Large intestine (tissue), 3 donors: ENCODE data around the gene SLC17A9. TPM values are rescaled to one million over a fixed set of nuclear protein-coding genes. Genes with fewer than 3 reads are reported as not detected.

ENCODE experiments used
- DNase-seq, 2 donors: peaks; one replicate each; pipeline versions ENCODE4 v3.0.0 to v3.0.0-alpha.2; 2013
- H3K27ac ChIP-seq: one replicate; pipeline ENCODE4 v1.5.1; 2013; ENCODE audit warnings: low read length
- H3K27me3 ChIP-seq: 2 replicates; pipeline ENCODE4 v1.6.1; 2013; ENCODE audit warnings: low read length; ENCODE audit not compliant: control insufficient read depth, insufficient read depth
- H3K36me3 ChIP-seq: 2 replicates; pipeline ENCODE4 v1.6.1; 2013; ENCODE audit warnings: low read length; ENCODE audit not compliant: control insufficient read depth, insufficient read depth
- H3K4me1 ChIP-seq: one replicate; pipeline ENCODE4 v1.6.1; 2013; ENCODE audit warnings: low read length; ENCODE audit not compliant: control insufficient read depth, insufficient read depth
- H3K4me3 ChIP-seq: one replicate; pipeline ENCODE4 v1.5.1; 2013; ENCODE audit warnings: low read length
- H3K9me3 ChIP-seq: one replicate; pipeline ENCODE4 v1.6.1; 2013; ENCODE audit warnings: mild to moderate bottlenecking, low read depth, low read length, moderate library complexity; ENCODE audit not compliant: control insufficient read depth
- WGBS: methylation state at CpG from one replicate; pipeline ENCODE4 v1.1.5; 2013; ENCODE audit warnings: low lambda C conversion rate; ENCODE audit not compliant: insufficient coverage; 5-methylcytosine and 5-hydroxymethylcytosine counted together
- polyA plus RNA-seq: library from polyadenylated mRNA; unstranded; fragments of 120-200 nt; gene quantifications from one replicate; pipeline ENCODE4 v1.2.1, GENCODE V29; 2013

Gene SLC17A9
- polyA plus RNA-seq, 1 donor, result 8.1 TPM

DNA sequence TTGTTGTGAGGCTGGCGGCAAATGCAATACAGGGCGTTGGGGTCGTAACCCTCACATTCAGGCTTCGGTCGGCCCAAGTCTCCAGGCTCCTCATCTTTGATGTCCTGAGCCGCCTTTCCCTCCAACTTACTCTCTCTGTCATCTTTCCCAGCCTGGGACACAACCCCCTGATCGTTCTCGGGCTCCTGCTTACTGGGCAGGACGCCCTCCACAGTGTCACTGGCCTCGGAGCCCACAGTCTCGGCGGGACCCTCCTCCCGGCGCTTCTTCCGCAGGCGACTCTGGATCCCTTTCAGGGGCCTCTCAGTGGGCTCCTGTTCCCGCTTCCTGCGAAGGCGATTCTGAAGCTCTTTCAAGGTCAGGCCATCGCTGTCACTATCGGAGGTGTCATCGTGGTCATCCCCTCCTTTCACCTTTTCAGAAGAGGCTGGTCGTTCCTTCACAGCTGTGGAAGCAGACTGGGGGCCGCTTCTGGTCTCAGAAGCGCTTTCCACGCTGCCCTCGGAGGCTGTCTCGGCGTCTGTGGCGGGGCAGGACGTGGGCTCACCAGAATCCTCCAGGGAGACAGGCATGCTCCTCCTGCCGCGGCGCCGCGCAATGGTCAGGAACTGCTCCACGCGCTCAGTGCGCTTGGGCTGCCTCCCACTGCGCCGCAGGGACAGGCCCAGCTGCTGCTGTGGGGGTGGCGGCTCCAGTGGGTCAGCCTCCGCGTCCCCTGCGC lies 41.6 kb upstream of the SLC17A9 start:
- DNase-seq, result no peak
- H3K27me3 ChIP-seq, result no peaks in the 10 kb centered on the region
- H3K27ac ChIP-seq, result no peak overlapping the region
- peaks cover 72% of the 10 kb centered on the region for H3K36me3 ChIP-seq
- H3K4me1 ChIP-seq, result peaks cover 7% of the 10 kb centered on the region
- H3K9me3 ChIP-seq, result peaks cover 5% of the 10 kb centered on the region
- WGBS, result 80% methylated on average over 2 of the region's 45 CpGs
- H3K4me3 ChIP-seq, result no peak overlapping the region

DNA sequence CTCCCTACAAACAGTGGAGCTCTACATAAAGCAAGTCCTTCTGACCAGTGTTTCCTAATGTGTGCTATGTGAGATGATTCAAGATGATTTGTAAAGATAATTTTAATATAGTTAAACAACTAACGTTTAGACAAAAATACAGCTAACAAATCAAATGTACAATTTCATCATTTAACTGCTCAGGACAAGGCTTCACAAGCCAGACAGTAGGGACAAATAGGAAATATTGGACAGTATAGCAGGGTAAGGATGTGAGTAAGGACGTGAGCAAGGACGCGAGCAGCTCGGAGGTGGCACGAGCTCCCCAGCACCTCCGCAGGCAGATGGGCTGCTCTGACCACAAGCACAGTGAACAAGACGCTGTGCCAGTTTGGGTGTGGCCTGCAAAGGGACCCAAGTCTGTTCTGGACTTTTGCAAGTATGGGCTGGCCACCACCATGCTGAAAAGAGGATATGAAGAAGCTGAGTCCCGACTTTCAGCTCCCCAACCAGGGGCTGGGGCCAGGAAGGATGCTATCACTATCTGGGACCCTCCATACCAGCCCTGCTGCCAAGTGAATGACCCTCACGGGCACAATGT lies 40.7 kb upstream of the SLC17A9 start:
- no peak overlapping the region for H3K4me3 ChIP-seq
- WGBS, result 67% methylated on average over 1 of the region's 10 CpGs
- peaks cover 5% of the 10 kb centered on the region for H3K9me3 ChIP-seq
- peaks cover 63% of the 10 kb centered on the region for H3K36me3 ChIP-seq
- peaks cover 7% of the 10 kb centered on the region for H3K4me1 ChIP-seq
- DNase-seq, result no peak
- no peaks in the 10 kb centered on the region for H3K27me3 ChIP-seq
- H3K27ac ChIP-seq, result no peak overlapping the region

DNA sequence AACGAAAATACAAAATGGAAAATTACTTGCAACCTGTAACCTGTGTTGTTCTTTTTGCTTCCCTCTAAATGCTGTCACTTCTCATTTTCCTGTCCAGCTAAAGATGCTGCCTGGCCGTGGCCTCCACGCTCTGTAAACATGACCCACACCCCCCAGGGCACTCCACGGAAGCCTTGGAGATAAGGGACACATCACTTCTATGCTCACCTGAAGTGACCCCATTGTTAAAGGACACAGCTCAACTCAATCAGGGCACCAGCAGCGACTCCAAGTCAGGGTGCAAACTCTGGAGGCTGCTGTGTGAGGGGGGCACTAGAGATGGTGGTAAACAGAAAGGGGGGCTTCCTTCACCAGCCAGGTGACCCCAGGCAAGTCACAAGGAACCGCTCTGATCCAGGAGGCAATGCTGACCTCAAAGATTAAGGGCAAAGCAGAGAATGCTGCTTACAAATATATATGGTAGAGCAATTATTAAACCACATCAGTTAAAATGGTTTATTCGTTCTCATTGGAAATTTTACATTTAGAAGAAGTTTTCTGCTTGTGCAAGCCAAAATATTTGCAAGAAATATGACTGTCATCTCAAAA lies 39.4 kb upstream of the SLC17A9 start:
- Histone ChIP-seq H3K9me3 (peaks cover 5% of the 10 kb centered on the region), H3K27ac (no peak overlapping the region), H3K4me3 (no peak overlapping the region), H3K4me1 (peaks cover 7% of the 10 kb centered on the region), H3K27me3 (no peaks in the 10 kb centered on the region), H3K36me3 (peaks cover 50% of the 10 kb centered on the region)
- WGBS, result 60% methylated on average over 1 of the region's 7 CpGs
- no peak for DNase-seq

DNA sequence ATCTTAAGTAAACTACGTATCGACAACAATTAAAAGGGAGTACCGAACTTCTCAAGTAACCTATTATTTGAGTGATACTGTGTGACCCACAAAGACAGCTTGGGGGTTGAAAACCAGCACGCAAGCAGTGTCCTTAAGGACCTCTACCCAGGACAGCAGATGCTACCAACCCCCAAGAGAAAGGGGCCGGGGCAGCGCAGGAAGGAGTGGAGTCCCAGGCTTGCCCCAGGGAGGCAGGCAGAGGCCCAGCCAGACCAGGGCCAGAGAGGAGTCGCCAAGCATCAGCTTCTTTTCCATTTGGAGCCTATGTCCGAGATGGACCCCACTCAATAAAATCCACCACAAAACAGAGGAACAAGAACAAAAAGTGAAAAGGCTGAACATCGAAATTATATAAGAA lies 38.1 kb upstream of the SLC17A9 start:
- H3K27me3 ChIP-seq, result no peaks in the 10 kb centered on the region
- H3K4me3 ChIP-seq, result no peak overlapping the region
- peaks cover 5% of the 10 kb centered on the region for H3K9me3 ChIP-seq
- no peak overlapping the region for H3K27ac ChIP-seq
- DNase-seq, result no peak
- 80% methylated on average over 1 of the region's 9 CpGs for WGBS
- H3K36me3 ChIP-seq, result peaks cover 37% of the 10 kb centered on the region
- H3K4me1 ChIP-seq, result peaks cover 7% of the 10 kb centered on the region

DNA sequence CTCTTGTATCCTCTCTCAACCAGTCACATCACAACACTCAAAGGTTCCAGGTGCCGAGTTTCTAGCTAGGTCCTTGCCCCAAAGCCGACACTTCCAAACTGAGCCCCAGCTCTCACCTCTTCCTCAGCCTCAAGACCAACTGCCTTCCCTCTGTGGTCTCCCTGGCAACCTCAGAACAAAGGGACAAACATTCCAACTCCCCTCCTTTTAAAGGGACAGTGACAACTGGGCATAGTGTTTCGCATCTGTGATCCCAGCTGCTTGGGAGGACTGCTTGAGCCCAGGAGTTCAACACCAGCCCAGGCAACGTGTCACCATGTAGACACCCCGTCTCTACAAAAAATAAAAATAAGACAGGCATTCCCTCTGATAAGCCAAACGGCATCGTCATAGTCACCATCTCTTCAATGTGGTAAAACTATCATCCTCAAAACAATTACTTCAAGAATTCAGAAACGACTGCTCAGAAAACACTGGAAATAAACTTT lies 37.5 kb upstream of the SLC17A9 start:
- WGBS, result 40% methylated on average over 2 of the region's 8 CpGs
- no peak overlapping the region for H3K4me3 ChIP-seq
- peak in 1 of 2 donors; percentile 42 for DNase-seq
- peaks cover 31% of the 10 kb centered on the region for H3K36me3 ChIP-seq
- H3K9me3 ChIP-seq, result peaks cover 5% of the 10 kb centered on the region
- H3K4me1 ChIP-seq, result peaks cover 7% of the 10 kb centered on the region
- no peaks in the 10 kb centered on the region for H3K27me3 ChIP-seq
- H3K27ac ChIP-seq, result no peak overlapping the region

DNA sequence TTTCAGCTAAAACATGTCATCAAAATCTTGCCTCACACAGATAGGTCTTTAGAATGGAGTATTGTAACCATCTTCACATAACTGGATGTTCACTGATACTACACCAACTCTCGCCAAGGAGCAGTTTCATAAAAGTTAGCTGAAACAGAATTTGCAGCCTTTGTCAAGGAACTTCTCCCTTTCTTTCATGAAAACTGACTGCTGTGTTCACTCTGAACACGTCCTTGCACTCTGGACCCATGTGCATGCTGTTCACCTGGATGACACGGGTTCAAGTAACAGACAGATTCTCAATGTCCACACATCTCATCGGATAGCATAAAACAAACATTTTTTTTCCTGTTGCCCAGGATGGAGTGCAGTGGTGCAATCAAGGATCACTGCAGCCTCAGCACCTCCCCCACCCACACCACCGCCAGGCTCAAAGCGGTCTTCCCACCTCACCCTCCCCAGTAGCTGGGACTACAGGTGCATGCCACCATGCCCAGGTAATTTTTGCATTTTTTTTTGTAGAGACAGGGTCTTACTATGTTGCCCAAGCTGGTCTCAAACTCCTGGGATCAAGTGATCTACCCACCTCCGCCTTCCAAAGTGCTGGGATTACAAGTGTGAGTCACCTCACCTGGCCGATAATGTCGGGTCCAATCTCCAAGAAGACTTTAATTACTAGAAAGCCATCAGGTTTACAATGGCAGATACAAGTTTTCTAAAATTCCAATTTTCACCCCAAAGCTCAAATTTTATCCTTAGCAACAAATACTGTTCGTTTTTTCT lies 35.6 kb upstream of the SLC17A9 start:
- peaks cover 14% of the 10 kb centered on the region for H3K4me1 ChIP-seq
- H3K36me3 ChIP-seq, result peaks cover 12% of the 10 kb centered on the region
- peak overlapping the region; percentile 13 for H3K27ac ChIP-seq
- no CpG with 5 or more reads among the region's 10 CpGs for WGBS
- H3K9me3 ChIP-seq, result no peaks in the 10 kb centered on the region
- DNase-seq, result peak in 1 of 2 donors; percentile 53
- no peaks in the 10 kb centered on the region for H3K27me3 ChIP-seq
- H3K4me3 ChIP-seq, result no peak overlapping the region

DNA sequence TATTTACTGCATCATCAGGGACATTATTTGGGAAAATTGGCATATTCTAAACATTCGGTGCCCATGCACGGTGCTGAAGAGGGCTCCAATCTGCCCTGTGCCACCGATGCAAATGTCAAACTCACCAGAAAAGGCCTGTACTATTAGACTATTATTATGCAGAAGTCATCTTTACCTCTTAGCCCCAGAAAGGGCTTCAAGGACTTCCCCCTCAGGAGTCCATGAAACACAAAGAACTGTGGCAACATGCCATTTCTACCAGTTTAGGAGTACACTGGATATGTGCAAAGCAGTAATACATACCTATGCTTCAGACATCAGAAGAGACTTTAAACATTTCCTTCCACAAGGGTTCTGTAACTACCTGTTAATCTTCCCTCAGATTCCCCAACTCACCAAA lies 34.8 kb upstream of the SLC17A9 start:
- no peak overlapping the region for H3K4me3 ChIP-seq

DNA sequence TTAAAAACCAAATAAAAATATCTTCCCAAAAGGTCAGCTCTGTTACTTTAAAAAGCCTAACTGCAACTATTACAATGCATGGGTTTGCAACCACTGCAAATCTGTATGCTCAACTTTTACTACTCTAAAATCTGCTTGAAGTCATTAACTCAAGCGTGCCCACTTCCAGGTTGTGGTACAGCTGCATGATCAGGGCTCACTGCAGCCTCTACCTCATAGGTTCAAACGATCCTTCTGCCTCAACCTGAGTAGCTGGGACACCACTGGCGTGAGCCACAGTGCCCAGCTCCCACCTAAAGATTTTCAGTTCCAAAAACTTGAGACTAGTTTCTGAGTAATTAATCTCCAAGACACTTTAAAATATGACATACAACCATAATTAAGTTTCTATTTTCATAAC lies 34.4 kb upstream of the SLC17A9 start:
- Histone ChIP-seq H3K4me3 (no peak overlapping the region), H3K9me3 (no peaks in the 10 kb centered on the region), H3K27me3 (no peaks in the 10 kb centered on the region), H3K36me3 (peaks cover 4% of the 10 kb centered on the region), H3K27ac (no peak overlapping the region), H3K4me1 (peaks cover 26% of the 10 kb centered on the region)
- WGBS, result no CpG with 5 or more reads among the region's 3 CpGs
- no peak for DNase-seq

More for the DNA sequence above, 34.8 kb upstream of the SLC17A9 start:
- DNase-seq, result no peak
- H3K9me3 ChIP-seq, result no peaks in the 10 kb centered on the region
- no CpG with 5 or more reads among the region's 3 CpGs for WGBS
- H3K27ac ChIP-seq, result no peak overlapping the region
- H3K4me1 ChIP-seq, result peaks cover 22% of the 10 kb centered on the region
- H3K36me3 ChIP-seq, result peaks cover 8% of the 10 kb centered on the region
- no peaks in the 10 kb centered on the region for H3K27me3 ChIP-seq

DNA sequence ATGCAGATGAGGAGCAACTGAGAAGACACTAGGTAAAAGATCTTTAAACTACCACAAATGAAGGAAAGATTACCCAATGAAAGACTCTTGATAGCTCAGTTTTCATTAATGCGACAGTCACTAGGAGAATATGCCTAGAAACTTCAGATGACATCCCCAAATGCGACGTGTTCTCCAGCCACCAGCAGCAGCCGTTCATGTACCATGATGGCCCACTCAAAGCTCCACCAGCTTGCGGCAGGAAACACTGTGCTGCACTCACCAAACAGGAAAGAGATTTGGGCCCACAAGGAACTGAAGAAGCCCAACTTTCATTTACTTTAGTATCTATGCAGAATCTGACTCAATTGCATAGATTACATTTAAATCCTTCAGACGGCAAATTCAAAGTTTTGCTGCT lies 33.7 kb upstream of the SLC17A9 start:
- Histone ChIP-seq H3K4me1 (peaks cover 26% of the 10 kb centered on the region), H3K27me3 (no peaks in the 10 kb centered on the region), H3K9me3 (no peaks in the 10 kb centered on the region), H3K27ac (no peak overlapping the region), H3K36me3 (no peaks in the 10 kb centered on the region), H3K4me3 (no peak overlapping the region)
- WGBS, result no CpG with 5 or more reads among the region's 6 CpGs
- DNase-seq, result no peak

DNA sequence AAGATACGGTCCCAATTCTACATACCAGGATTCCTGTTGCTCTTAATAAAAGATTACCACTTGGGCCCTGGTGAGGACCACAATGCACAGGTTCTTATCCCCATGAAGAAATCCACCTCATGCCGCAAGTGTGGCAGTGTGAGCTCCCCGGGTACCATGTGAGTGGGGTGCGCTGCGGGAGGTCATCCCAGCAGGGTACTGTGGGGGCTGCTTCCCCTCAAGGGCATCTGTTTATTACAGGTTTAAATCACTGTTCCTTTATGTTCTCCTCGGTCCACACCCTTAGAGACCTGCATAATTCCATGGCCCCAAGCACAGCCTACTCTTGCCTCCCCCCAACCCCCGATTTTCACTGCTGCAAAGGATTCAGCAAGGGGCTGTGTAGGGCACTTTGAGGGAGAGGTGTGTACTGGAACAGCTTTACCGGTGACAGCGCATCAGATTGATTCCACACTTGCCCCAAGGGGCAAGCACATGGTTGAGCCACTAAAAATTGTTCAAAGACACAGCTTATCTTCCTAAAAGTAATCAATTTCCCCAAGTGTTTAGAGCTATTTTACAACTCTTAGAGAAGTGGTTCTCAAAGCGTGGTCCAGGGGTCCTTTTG lies 32.4 kb upstream of the SLC17A9 start:
- no peak for DNase-seq
- H3K27me3 ChIP-seq, result no peaks in the 10 kb centered on the region
- no CpG with 5 or more reads among the region's 10 CpGs for WGBS
- peaks cover 30% of the 10 kb centered on the region for H3K4me1 ChIP-seq
- H3K36me3 ChIP-seq, result no peaks in the 10 kb centered on the region
- no peaks in the 10 kb centered on the region for H3K9me3 ChIP-seq
- H3K4me3 ChIP-seq, result no peak overlapping the region
- no peak overlapping the region for H3K27ac ChIP-seq
